ENCODE data around the gene PAX8.

- TF ChIP-seq CTCF (IDR thresholded peaks at IDR 0.05; ENCODE audit: borderline replicate concordance, extremely low read depth, low read length, poor library complexity, severe bottlenecking) (no peak), EZH2 (IDR thresholded peaks at IDR 0.05; ENCODE audit: borderline replicate concordance, low read depth, low read length, severe bottlenecking) (no peak)
Observed at GRCh38 chr2:113200736-113201490, 77.8 kb downstream of the PAX8 start.

Measured in DND-41 (cell line).